K562 (cell line): ENCODE data around the gene FOSL1. TPM values are rescaled to one million over a fixed set of nuclear protein-coding genes. Genes with fewer than 3 reads are reported as not detected.
A peak's percentile ranks its signal among the peaks of the same experiment; 100 is the strongest.

Experiments
- ARID1B ChIP-seq: fragments of 450-650 bp; IDR thresholded peaks from 2 replicates; pipeline ENCODE4 v1.6.1; 2016; ENCODE audit warnings: antibody characterized with exemption, mild to moderate bottlenecking, inconsistent platforms
- NR3C1 ChIP-seq: sonication (generic); formaldehyde crosslinking; IDR thresholded peaks from 2 replicates; pipeline ENCODE4 v1.8.1; 2022; ENCODE audit warnings: missing genetic modification reagents
- RAD21 ChIP-seq, 2 experiments: fragments of 250-450 bp in 1 of 2; fragments of 450-650 bp in 1 of 2; sonication (Bioruptor Pico) in 1 of 2; formaldehyde crosslinking in 1 of 2; IDR thresholded peaks in 1 of 2; conservative IDR thresholded peaks in 1 of 2; 2 replicates each; pipeline versions ENCODE4 v1.4.0 to v1.8.0; 2020 to 2022; ENCODE audit warnings: mild to moderate bottlenecking in 2 of 2, moderate library complexity in 1 of 2
- SMARCB1 ChIP-seq: IDR thresholded peaks from 2 replicates; pipeline ENCODE4 v1.6.1; 2011; ENCODE audit warnings: improper control_type of control experiment, low read depth; ENCODE audit not compliant: insufficient read length
- STAT5A ChIP-seq: IDR thresholded peaks from 2 replicates; pipeline ENCODE4 v1.6.1; 2012; ENCODE audit warnings: low read length, inconsistent platforms, borderline replicate concordance
- U2AF1 ChIP-seq: fragments of 200-400 bp; formaldehyde crosslinking; optimal IDR thresholded peaks from 2 replicates; pipeline ENCODE3; 2017; ENCODE audit warnings: mild to moderate bottlenecking, low read depth, low read length, moderate library complexity
- WHSC1 ChIP-seq: IDR thresholded peaks from one replicate; pipeline ENCODE4 v1.6.1; 2012; ENCODE audit warnings: low read length, control low read depth, inconsistent platforms
- ZNF184 ChIP-seq: sonication (generic); formaldehyde crosslinking; IDR thresholded peaks from 2 replicates; pipeline ENCODE4 v1.5.0; 2020; ENCODE audit warnings: missing genetic modification reagents
- polyA plus RNA-seq, 8 experiments: library from polyadenylated mRNA; depleted of rRNA in 4 of 8; stranded (reverse) in 5 of 8; unstranded in 3 of 8; fragments of >200 nt; fragmentation: Nextera tagmentation in 2 of 8; fragmentation: Illumina TruSeq in 1 of 8; extraction: Ambion mirVana in 2 of 8; extraction: Trizol in 1 of 8; gene quantifications; 2 replicates each; pipeline versions ENCODE4 v1.2.1 to v1.2.3, GENCODE V29; 2011 to 2014; ENCODE audit warnings: inconsistent platforms in 1 of 8, missing spikeins in 1 of 8
- total RNA-seq, 7 experiments: library from RNA; depleted of rRNA in 6 of 7; stranded (reverse); fragments of >200 nt in 6 of 7; fragmentation: Illumina TruSeq in 2 of 7; extraction: Trizol in 2 of 7; gene quantifications; 2 replicates each; pipeline versions ENCODE4 v1.2.1 to v1.2.3, GENCODE V29; 2011 to 2021; ENCODE audit warnings: low replicate concordance in 1 of 7
- TF ChIP-seq, protein P1 (sequence below): sonication (generic); formaldehyde crosslinking; IDR thresholded peaks from 2 replicates; pipeline ENCODE4 v1.8.0; 2022; ENCODE audit warnings: missing genetic modification reagents, mild to moderate bottlenecking, borderline replicate concordance
- TF ChIP-seq, protein P2 (sequence below): fragments of 450-650 bp; IDR thresholded peaks from 2 replicates; pipeline ENCODE4 v1.6.1; 2016; ENCODE audit warnings: mild to moderate bottlenecking, moderate library complexity
- TF ChIP-seq, protein P3 (sequence below), 3 experiments: fragments of 200-800 bp in 1 of 3; sonication (Bioruptor generic) in 1 of 3; sonication (generic) in 1 of 3; formaldehyde crosslinking in 1 of 3; IDR thresholded peaks; 2 replicates each; pipeline versions ENCODE4 v1.6.1 to v1.8.0; 2016 to 2022; ENCODE audit warnings: mild to moderate bottlenecking in 2 of 3, missing compliant biosample characterization in 2 of 3, missing genetic modification characterization in 2 of 3, missing genetic modification reagents in 1 of 3

FOSL1 gene
- total and polyA plus RNA-seq, 9 of the 15 experiments (the other 6 are each of a cell fraction or from before 2014, with no cell fraction given): 3.5 to 39.6 (median 10.0) TPM

- TF ChIP-seq, protein P1, sequence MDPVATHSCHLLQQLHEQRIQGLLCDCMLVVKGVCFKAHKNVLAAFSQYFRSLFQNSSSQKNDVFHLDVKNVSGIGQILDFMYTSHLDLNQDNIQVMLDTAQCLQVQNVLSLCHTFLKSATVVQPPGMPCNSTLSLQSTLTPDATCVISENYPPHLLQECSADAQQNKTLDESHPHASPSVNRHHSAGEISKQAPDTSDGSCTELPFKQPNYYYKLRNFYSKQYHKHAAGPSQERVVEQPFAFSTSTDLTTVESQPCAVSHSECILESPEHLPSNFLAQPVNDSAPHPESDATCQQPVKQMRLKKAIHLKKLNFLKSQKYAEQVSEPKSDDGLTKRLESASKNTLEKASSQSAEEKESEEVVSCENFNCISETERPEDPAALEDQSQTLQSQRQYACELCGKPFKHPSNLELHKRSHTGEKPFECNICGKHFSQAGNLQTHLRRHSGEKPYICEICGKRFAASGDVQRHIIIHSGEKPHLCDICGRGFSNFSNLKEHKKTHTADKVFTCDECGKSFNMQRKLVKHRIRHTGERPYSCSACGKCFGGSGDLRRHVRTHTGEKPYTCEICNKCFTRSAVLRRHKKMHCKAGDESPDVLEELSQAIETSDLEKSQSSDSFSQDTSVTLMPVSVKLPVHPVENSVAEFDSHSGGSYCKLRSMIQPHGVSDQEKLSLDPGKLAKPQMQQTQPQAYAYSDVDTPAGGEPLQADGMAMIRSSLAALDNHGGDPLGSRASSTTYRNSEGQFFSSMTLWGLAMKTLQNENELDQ (CRISPR knock-in tag): 0 out of 2 replicates have a peak, but pooled peaks have one; percentile 65
- TF ChIP-seq WHSC1 (no peak), ZNF184 (CRISPR knock-in tag) (no peak), ARID1B (no peak), NR3C1 (CRISPR knock-in tag) (no peak), SMARCB1 (no peak), U2AF1 (no peak), STAT5A (no peak), RAD21 (CRISPR knock-in tag; conservative IDR thresholded peaks at IDR 0.05 in 1 of 2, IDR thresholded peaks at IDR 0.05 in 1 of 2) (no peak)
- TF ChIP-seq, protein P2, sequence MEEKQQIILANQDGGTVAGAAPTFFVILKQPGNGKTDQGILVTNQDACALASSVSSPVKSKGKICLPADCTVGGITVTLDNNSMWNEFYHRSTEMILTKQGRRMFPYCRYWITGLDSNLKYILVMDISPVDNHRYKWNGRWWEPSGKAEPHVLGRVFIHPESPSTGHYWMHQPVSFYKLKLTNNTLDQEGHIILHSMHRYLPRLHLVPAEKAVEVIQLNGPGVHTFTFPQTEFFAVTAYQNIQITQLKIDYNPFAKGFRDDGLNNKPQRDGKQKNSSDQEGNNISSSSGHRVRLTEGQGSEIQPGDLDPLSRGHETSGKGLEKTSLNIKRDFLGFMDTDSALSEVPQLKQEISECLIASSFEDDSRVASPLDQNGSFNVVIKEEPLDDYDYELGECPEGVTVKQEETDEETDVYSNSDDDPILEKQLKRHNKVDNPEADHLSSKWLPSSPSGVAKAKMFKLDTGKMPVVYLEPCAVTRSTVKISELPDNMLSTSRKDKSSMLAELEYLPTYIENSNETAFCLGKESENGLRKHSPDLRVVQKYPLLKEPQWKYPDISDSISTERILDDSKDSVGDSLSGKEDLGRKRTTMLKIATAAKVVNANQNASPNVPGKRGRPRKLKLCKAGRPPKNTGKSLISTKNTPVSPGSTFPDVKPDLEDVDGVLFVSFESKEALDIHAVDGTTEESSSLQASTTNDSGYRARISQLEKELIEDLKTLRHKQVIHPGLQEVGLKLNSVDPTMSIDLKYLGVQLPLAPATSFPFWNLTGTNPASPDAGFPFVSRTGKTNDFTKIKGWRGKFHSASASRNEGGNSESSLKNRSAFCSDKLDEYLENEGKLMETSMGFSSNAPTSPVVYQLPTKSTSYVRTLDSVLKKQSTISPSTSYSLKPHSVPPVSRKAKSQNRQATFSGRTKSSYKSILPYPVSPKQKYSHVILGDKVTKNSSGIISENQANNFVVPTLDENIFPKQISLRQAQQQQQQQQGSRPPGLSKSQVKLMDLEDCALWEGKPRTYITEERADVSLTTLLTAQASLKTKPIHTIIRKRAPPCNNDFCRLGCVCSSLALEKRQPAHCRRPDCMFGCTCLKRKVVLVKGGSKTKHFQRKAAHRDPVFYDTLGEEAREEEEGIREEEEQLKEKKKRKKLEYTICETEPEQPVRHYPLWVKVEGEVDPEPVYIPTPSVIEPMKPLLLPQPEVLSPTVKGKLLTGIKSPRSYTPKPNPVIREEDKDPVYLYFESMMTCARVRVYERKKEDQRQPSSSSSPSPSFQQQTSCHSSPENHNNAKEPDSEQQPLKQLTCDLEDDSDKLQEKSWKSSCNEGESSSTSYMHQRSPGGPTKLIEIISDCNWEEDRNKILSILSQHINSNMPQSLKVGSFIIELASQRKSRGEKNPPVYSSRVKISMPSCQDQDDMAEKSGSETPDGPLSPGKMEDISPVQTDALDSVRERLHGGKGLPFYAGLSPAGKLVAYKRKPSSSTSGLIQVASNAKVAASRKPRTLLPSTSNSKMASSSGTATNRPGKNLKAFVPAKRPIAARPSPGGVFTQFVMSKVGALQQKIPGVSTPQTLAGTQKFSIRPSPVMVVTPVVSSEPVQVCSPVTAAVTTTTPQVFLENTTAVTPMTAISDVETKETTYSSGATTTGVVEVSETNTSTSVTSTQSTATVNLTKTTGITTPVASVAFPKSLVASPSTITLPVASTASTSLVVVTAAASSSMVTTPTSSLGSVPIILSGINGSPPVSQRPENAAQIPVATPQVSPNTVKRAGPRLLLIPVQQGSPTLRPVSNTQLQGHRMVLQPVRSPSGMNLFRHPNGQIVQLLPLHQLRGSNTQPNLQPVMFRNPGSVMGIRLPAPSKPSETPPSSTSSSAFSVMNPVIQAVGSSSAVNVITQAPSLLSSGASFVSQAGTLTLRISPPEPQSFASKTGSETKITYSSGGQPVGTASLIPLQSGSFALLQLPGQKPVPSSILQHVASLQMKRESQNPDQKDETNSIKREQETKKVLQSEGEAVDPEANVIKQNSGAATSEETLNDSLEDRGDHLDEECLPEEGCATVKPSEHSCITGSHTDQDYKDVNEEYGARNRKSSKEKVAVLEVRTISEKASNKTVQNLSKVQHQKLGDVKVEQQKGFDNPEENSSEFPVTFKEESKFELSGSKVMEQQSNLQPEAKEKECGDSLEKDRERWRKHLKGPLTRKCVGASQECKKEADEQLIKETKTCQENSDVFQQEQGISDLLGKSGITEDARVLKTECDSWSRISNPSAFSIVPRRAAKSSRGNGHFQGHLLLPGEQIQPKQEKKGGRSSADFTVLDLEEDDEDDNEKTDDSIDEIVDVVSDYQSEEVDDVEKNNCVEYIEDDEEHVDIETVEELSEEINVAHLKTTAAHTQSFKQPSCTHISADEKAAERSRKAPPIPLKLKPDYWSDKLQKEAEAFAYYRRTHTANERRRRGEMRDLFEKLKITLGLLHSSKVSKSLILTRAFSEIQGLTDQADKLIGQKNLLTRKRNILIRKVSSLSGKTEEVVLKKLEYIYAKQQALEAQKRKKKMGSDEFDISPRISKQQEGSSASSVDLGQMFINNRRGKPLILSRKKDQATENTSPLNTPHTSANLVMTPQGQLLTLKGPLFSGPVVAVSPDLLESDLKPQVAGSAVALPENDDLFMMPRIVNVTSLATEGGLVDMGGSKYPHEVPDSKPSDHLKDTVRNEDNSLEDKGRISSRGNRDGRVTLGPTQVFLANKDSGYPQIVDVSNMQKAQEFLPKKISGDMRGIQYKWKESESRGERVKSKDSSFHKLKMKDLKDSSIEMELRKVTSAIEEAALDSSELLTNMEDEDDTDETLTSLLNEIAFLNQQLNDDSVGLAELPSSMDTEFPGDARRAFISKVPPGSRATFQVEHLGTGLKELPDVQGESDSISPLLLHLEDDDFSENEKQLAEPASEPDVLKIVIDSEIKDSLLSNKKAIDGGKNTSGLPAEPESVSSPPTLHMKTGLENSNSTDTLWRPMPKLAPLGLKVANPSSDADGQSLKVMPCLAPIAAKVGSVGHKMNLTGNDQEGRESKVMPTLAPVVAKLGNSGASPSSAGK: no peak
- TF ChIP-seq, protein P3, sequence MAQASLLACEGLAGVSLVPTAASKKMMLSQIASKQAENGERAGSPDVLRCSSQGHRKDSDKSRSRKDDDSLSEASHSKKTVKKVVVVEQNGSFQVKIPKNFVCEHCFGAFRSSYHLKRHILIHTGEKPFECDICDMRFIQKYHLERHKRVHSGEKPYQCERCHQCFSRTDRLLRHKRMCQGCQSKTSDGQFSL (CRISPR knock-in tag; IDR thresholded peaks at IDR 0.05): no peak
- TF ChIP-seq, protein P3 (tag; IDR thresholded peaks at IDR 0.05): no peak
Measured at GRCh38 chr11:65856689-65857499, 43.3 kb downstream of the FOSL1 start (continued).
